ENCODE results near the gene BMP6. TPM values are rescaled to one million over a fixed set of nuclear protein-coding genes. Genes with fewer than 3 reads are reported as not detected.

The BMP6 gene
- polyA plus RNA-seq, 1 experiment, result 0.06 TPM

GRCh38 chr6:7909323-7910276 lies 183.7 kb downstream of the BMP6 start:
- peaks cover 2% of the 10 kb centered on the region; the same call in 1 of the 2 replicates for H3K27me3 ChIP-seq (ENCODE audit: control insufficient read depth, insufficient read depth, low read length)
- POLR2A ChIA-PET, result no interaction called here
- no peaks in the 10 kb centered on the region for H3K36me3 ChIP-seq (ENCODE audit: control insufficient read depth, insufficient read depth, low read length)
- no peak for DNase-seq (ENCODE audit: low read depth)
- CTCF ChIA-PET, result no interaction called here
- TF ChIP-seq CTCF (IDR thresholded peaks at IDR 0.05; ENCODE audit: insufficient read depth, low read depth, low read length), result no peak
- peak overlapping the region; percentile 72 for H3K4me3 ChIP-seq (ENCODE audit: low read depth, low read length)

- peak overlapping the region; percentile 72 for H3K4me3 ChIP-seq (ENCODE audit: low read depth, low read length)
- H3K27me3 ChIP-seq (ENCODE audit: control insufficient read depth, insufficient read depth, low read length), result peaks cover 2% of the 10 kb centered on the region; the same call in 1 of the 2 replicates
- no peak for TF ChIP-seq CTCF (IDR thresholded peaks at IDR 0.05; ENCODE audit: insufficient read depth, low read depth, low read length)
- ChIA-PET CTCF (no interaction called here), POLR2A (no interaction called here)
- DNase-seq (ENCODE audit: low read depth), result no peak
- H3K36me3 ChIP-seq (ENCODE audit: control insufficient read depth, insufficient read depth, low read length), result no peaks in the 10 kb centered on the region
Observed at GRCh38 chr6:7910298-7910653, 184.4 kb downstream of the BMP6 start.

- CTCF ChIA-PET, result interaction anchor here (2.1 kb wide), 1 partner anchor 188 kb away, joined by 9 read pairs; no protein-coding TSS in a partner anchor
- POLR2A ChIA-PET, result no interaction called here
- DNase-seq (ENCODE audit: low read depth), result no peak
- H3K4me3 ChIP-seq (ENCODE audit: low read depth, low read length), result peak within 1 kb of the TSS; percentile 72
- no peak for TF ChIP-seq CTCF (IDR thresholded peaks at IDR 0.05; ENCODE audit: insufficient read depth, low read depth, low read length)
- H3K36me3 ChIP-seq (ENCODE audit: control insufficient read depth, insufficient read depth, low read length), result no peaks in the 10 kb centered on the region
- peaks cover 2% of the 10 kb centered on the region; the same call in 1 of the 2 replicates for H3K27me3 ChIP-seq (ENCODE audit: control insufficient read depth, insufficient read depth, low read length)
Observed at GRCh38 chr6:7910654-7911344, 184.9 kb downstream of the BMP6 start, which contains the start of gene TXNDC5. Gene TXNDC5, minus strand, starts transcription at chr6:7910788. Its CDS starts 12 bp downstream, at chr6:7910776.

- ChIA-PET CTCF (interaction anchor here (2.1 kb wide), 1 partner anchor 188 kb away, joined by 9 read pairs; no protein-coding TSS in a partner anchor), POLR2A (no interaction called here)
- peak overlapping the region; percentile 53 for H3K4me3 ChIP-seq (ENCODE audit: low read depth, low read length)
Observed at GRCh38 chr6:7911345-7911725, 185.4 kb downstream of the BMP6 start.

More at GRCh38 chr6:7911345-7911725, 185.4 kb downstream of the BMP6 start:
- H3K36me3 ChIP-seq (ENCODE audit: control insufficient read depth, insufficient read depth, low read length), result no peaks in the 10 kb centered on the region
- TF ChIP-seq CTCF (IDR thresholded peaks at IDR 0.05; ENCODE audit: insufficient read depth, low read depth, low read length), result no peak
- H3K27me3 ChIP-seq (ENCODE audit: control insufficient read depth, insufficient read depth, low read length), result peaks cover 2% of the 10 kb centered on the region; the same call in 1 of the 2 replicates
- DNase-seq (ENCODE audit: low read depth), result no peak
